Uterus (tissue), 4 donors: ENCODE measurements around the gene NOG. TPM values are rescaled to one million over a fixed set of nuclear protein-coding genes. Genes with fewer than 3 reads are reported as not detected.

ENCODE experiments used
- DNase-seq, 2 donors: peaks; one replicate each; pipeline ENCODE4 v3.0.0-alpha.2; 2019 to 2020
- H3K27ac ChIP-seq, 2 donors: fragments of 200-600 bp; sonication (generic); 1 replicate in 1 of 2; 2 replicates in 1 of 2; pipeline ENCODE4 v1.5.1; 2016 to 2018
- H3K27me3 ChIP-seq, 2 donors: fragments of 200-600 bp; sonication (generic); one replicate each; pipeline ENCODE4 v1.5.1; 2018 to 2019; ENCODE audit warnings: control low read depth in 1 of 2
- H3K36me3 ChIP-seq, 2 donors: fragments of 200-600 bp; sonication (generic); one replicate each; pipeline ENCODE4 v1.5.1; 2019; ENCODE audit warnings: control low read depth in 1 of 2
- H3K4me1 ChIP-seq, 2 donors: fragments of 200-600 bp; sonication (generic); one replicate each; pipeline ENCODE4 v1.5.1; 2018 to 2019; ENCODE audit warnings: control low read depth in 1 of 2
- H3K4me3 ChIP-seq, 2 donors: fragments of 200-600 bp; sonication (generic); 1 replicate in 1 of 2; 2 replicates in 1 of 2; pipeline ENCODE4 v1.5.1; 2018 to 2019; ENCODE audit warnings: mild to moderate bottlenecking in 1 of 2
- H3K9me3 ChIP-seq, 2 donors: fragments of 200-600 bp; sonication (generic); one replicate each; pipeline ENCODE4 v1.5.1; 2019; ENCODE audit warnings: control low read depth in 1 of 2
- POLR2A ChIP-seq, 2 donors: fragments of 450-650 bp; IDR thresholded peaks; one replicate each; pipeline ENCODE4 v1.6.1; 2016; ENCODE audit warnings: antibody characterized with exemption in 2 of 2, mild to moderate bottlenecking in 1 of 2, moderate library complexity in 1 of 2
- intact Hi-C: fragments of 100-400 bp; cut with DNase I; formaldehyde crosslinking; loops from one replicate; pipeline ENCODE4 v1.15.1; 2023; ENCODE audit warnings: low total_unique reads
- total RNA-seq, 4 donors: library from RNA; depleted of rRNA in 3 of 4; stranded (reverse); fragments of >200 nt in 3 of 4; gene quantifications; one replicate each; pipeline versions ENCODE4 v1.1.0 to v1.2.4, GENCODE V29; 2014 to 2023
- TF ChIP-seq, protein P1 (sequence below), 4 experiments: fragments of 200-600 bp in 2 of 4; fragments of 450-650 bp in 2 of 4; sonication (generic) in 2 of 4; IDR thresholded peaks; one replicate each; pipeline ENCODE4 v1.5.1; 2016 to 2019; ENCODE audit warnings: antibody characterized with exemption in 4 of 4, mild to moderate bottlenecking in 2 of 4, moderate library complexity in 1 of 4
- donor health status: DM: yes; HTN: yes; CAD: no.

Gene NOG
- total RNA-seq, 4 donors from 2014 or later = 0.21 to 2.6 TPM; not detected in 2

DNA sequence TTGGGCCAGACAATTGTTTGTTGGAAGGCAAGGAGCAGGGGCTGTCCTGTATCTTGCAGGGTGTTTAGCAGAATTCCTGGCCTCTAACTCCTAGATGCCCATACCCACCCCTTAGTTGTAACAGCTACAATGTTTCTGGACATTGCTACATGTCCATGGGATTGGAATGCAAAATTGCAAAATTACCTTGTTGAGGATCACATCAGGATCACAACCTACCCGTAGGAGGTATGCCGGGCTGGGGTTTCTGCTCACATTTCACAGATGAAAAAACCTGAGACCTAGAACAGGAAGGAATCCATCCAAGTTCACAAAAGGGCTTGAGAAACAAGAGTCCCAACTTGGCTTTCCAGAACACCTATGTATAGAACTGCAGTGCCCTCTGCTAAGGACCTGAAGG lies 22.7 kb downstream of the NOG start:
- Histone ChIP-seq H3K4me3 (no peak overlapping the region), H3K27me3 (no peaks in the 10 kb centered on the region), H3K27ac (no peak overlapping the region), H3K4me1 (no peaks in the 10 kb centered on the region), H3K36me3 (no peaks in the 10 kb centered on the region), H3K9me3 (no peaks in the 10 kb centered on the region)
- TF ChIP-seq, protein P1, sequence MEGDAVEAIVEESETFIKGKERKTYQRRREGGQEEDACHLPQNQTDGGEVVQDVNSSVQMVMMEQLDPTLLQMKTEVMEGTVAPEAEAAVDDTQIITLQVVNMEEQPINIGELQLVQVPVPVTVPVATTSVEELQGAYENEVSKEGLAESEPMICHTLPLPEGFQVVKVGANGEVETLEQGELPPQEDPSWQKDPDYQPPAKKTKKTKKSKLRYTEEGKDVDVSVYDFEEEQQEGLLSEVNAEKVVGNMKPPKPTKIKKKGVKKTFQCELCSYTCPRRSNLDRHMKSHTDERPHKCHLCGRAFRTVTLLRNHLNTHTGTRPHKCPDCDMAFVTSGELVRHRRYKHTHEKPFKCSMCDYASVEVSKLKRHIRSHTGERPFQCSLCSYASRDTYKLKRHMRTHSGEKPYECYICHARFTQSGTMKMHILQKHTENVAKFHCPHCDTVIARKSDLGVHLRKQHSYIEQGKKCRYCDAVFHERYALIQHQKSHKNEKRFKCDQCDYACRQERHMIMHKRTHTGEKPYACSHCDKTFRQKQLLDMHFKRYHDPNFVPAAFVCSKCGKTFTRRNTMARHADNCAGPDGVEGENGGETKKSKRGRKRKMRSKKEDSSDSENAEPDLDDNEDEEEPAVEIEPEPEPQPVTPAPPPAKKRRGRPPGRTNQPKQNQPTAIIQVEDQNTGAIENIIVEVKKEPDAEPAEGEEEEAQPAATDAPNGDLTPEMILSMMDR (IDR thresholded peaks at IDR 0.05) = no peak
- no peak for TF ChIP-seq POLR2A (IDR thresholded peaks at IDR 0.05)
- no peak for DNase-seq
- intact Hi-C loops = no loop called here

DNA sequence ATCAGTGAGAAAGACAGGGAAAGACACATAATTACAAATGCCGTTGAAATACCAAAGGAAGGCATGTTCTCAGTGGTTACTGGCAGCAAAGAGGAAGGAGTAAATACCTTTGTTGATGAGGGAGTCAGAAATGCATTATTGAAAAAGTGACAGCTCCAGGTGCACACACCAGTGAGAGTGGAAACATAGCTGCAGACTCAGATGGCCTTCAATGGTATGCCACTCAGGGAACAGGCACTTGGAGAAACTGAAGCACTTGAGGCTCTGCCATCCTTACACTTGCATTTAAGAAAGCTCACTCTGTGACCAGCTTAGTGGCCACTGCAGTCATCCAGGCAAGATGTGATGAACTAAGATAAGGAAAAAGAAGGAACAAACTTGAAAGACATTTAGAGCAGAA lies 29.9 kb downstream of the NOG start:
- H3K4me3 ChIP-seq = no peak overlapping the region
- H3K27ac ChIP-seq = no peak overlapping the region
- H3K4me1 ChIP-seq = no peaks in the 10 kb centered on the region
- H3K36me3 ChIP-seq = no peaks in the 10 kb centered on the region
- no peaks in the 10 kb centered on the region for H3K9me3 ChIP-seq
- TF ChIP-seq, protein P1 (IDR thresholded peaks at IDR 0.05) = no peak
- no peak for TF ChIP-seq POLR2A (IDR thresholded peaks at IDR 0.05)
- no peaks in the 10 kb centered on the region for H3K27me3 ChIP-seq
- intact Hi-C loops = no loop called here
- no peak for DNase-seq

DNA sequence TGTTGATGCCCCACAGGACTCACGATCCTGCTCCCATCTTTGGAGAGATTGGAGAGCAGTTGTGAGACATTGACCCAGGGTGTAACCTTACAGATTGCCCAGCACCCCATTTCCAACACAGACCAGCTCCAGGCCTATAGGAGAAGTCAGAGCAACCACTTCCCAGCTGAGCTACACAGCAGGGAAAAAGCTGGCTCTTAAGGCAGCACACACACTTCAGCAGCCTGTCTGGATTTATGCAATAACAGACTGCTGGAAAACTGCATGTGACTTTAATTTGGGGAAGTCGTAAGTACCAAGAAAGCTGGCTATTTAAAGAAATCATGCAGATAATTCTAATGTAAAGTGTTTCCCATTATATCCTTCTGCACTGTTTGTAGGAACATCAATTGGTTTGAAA lies 30.8 kb downstream of the NOG start:
- no peaks in the 10 kb centered on the region for H3K4me1 ChIP-seq
- no peak overlapping the region for H3K4me3 ChIP-seq
- H3K36me3 ChIP-seq = no peaks in the 10 kb centered on the region
- TF ChIP-seq POLR2A (IDR thresholded peaks at IDR 0.05) = no peak
- TF ChIP-seq, protein P1 (IDR thresholded peaks at IDR 0.05) = no peak
- intact Hi-C loops = no loop called here
- no peaks in the 10 kb centered on the region for H3K27me3 ChIP-seq
- no peaks in the 10 kb centered on the region for H3K9me3 ChIP-seq
- DNase-seq = no peak
- H3K27ac ChIP-seq = no peak overlapping the region

DNA sequence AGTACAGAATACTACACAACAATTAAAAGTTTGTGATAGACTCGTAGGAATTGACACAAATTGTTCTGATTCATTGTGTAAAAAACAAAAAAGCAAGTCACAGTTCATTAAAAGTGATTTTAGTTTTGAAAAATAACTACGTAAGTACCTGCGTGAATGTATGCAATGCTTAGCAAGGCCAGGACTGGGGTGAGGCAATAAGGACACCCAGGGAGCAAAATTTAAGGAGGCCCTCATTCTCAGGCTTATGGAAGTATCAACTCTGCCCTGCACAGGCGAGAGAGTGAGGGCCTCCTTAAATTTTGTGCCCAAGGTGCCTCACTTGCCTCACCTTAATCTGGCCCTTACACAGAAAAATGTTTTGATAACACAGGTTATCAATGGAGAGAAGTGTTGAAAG lies 31.4 kb downstream of the NOG start:
- no peak for TF ChIP-seq POLR2A (IDR thresholded peaks at IDR 0.05)
- TF ChIP-seq, protein P1 (IDR thresholded peaks at IDR 0.05) = no peak
- intact Hi-C loops = no loop called here
- H3K36me3 ChIP-seq = no peaks in the 10 kb centered on the region
- no peaks in the 10 kb centered on the region for H3K27me3 ChIP-seq
- peaks cover 0 to 3% of the 10 kb centered on the region in 2 donors for H3K4me1 ChIP-seq
- no peak overlapping the region for H3K27ac ChIP-seq
- H3K4me3 ChIP-seq = no peak overlapping the region
- H3K9me3 ChIP-seq = no peaks in the 10 kb centered on the region
- DNase-seq = no peak

DNA sequence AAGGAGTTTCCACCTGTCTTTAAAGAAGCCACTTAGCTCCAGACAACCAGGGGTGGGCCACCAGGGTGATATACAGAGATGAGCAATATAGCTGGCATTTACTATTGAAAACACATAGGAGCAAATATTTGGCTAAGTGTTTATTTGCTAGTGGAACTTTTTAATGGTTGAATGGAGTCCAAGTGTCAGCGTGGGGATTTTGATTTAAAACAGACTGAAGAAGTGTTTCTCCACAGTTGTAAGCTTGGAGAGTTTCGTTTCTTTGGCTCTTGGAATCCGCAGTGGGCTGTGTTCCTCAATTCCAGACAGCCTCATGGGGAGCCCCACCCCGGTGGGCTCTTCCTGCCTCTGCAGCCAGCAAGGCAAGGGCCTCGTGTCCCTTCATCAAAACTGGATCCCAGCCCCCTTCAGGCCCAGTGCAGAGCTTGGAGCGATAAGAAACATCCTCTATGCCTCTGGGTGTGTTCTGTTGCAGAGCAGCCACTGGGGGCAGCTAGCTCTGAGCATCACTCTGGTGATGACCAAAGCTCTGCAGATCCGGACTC lies 36.1 kb downstream of the NOG start:
- no peak overlapping the region for H3K27ac ChIP-seq
- no peaks in the 10 kb centered on the region for H3K27me3 ChIP-seq
- TF ChIP-seq POLR2A (IDR thresholded peaks at IDR 0.05) = no peak
- TF ChIP-seq, protein P1 (IDR thresholded peaks at IDR 0.05) = no peak
- peaks cover 0 to 3% of the 10 kb centered on the region in 2 donors for H3K4me1 ChIP-seq
- intact Hi-C loops = no loop called here
- DNase-seq = no peak
- no peaks in the 10 kb centered on the region for H3K36me3 ChIP-seq
- H3K9me3 ChIP-seq = no peaks in the 10 kb centered on the region
- H3K4me3 ChIP-seq = no peak overlapping the region
